Osteoblast (primary cell): ENCODE measurements around the gene RNF145. TPM values are rescaled to one million over a fixed set of nuclear protein-coding genes. Genes with fewer than 3 reads are reported as not detected.

ENCODE experiments used
- DNase-seq: peaks from one replicate; pipeline ENCODE4 v3.0.0; 2011; ENCODE audit warnings: low spot score, mixed read lengths; ENCODE audit not compliant: insufficient read length; ENCODE audit errors: missing footprints
- H2AFZ ChIP-seq: 2 replicates; pipeline ENCODE4 v1.6.0; 2011; ENCODE audit warnings: mild to moderate bottlenecking, low read length
- H3K27ac ChIP-seq: 2 replicates; pipeline ENCODE4 v1.5.1; 2011; ENCODE audit warnings: mild to moderate bottlenecking, low read depth, low read length, moderate library complexity
- H3K27me3 ChIP-seq: 2 replicates; pipeline ENCODE4 v1.6.0; 2012; ENCODE audit warnings: mild to moderate bottlenecking, control low read depth, inconsistent platforms, low read length, moderate library complexity; ENCODE audit not compliant: insufficient read depth
- H3K36me3 ChIP-seq: 2 replicates; pipeline ENCODE4 v1.5.1; 2011; ENCODE audit warnings: mild to moderate bottlenecking, low read length, control low read depth, moderate library complexity; ENCODE audit not compliant: insufficient read depth
- H3K4me1 ChIP-seq: 2 replicates; pipeline ENCODE4 v1.5.1; 2011; ENCODE audit warnings: mild to moderate bottlenecking, low read length, control low read depth, moderate library complexity; ENCODE audit not compliant: insufficient read depth
- H3K4me2 ChIP-seq: 2 replicates; pipeline ENCODE4 v1.6.0; 2011; ENCODE audit warnings: mild to moderate bottlenecking, low read length; ENCODE audit not compliant: insufficient read depth
- H3K4me3 ChIP-seq: fragments of 200-600 bp; sonication (generic); 3 replicates; pipeline ENCODE4 v1.5.1; 2012; ENCODE audit warnings: mild to moderate bottlenecking, low read length, inconsistent platforms; ENCODE audit not compliant: insufficient read depth
- H3K79me2 ChIP-seq: 2 replicates; pipeline ENCODE4 v1.6.0; 2012; ENCODE audit warnings: mild to moderate bottlenecking, low read length, control low read depth, inconsistent platforms; ENCODE audit not compliant: insufficient read depth
- H3K9me3 ChIP-seq: 2 replicates; pipeline ENCODE4 v1.5.1; 2011; ENCODE audit warnings: low read depth, low read length, control low read depth
- H4K20me1 ChIP-seq: 2 replicates; pipeline ENCODE4 v1.6.0; 2012; ENCODE audit warnings: mild to moderate bottlenecking, low read length, control low read depth; ENCODE audit not compliant: insufficient read depth
- total RNA-seq: library from RNA; depleted of rRNA; stranded (reverse); fragments of >200 nt; gene quantifications from 2 replicates; pipeline ENCODE4 v1.2.3, GENCODE V29; 2012
- TF ChIP-seq, protein P1 (sequence below): IDR thresholded peaks from 2 replicates; pipeline ENCODE4 v1.5.1; 2011; ENCODE audit warnings: mild to moderate bottlenecking, low read depth, low read length, moderate library complexity; ENCODE audit errors: extremely low read depth

The RNF145 gene
- total RNA-seq, 1 donor, result 38.4 TPM

- H3K79me2 ChIP-seq, result no peaks in the 10 kb centered on the region
- no peak overlapping the region for H3K4me2 ChIP-seq
- no peaks in the 10 kb centered on the region for H3K27me3 ChIP-seq
- DNase-seq, result no peak
- no peak overlapping the region for H3K27ac ChIP-seq
- no peaks in the 10 kb centered on the region for H3K9me3 ChIP-seq
- TF ChIP-seq, protein P1, sequence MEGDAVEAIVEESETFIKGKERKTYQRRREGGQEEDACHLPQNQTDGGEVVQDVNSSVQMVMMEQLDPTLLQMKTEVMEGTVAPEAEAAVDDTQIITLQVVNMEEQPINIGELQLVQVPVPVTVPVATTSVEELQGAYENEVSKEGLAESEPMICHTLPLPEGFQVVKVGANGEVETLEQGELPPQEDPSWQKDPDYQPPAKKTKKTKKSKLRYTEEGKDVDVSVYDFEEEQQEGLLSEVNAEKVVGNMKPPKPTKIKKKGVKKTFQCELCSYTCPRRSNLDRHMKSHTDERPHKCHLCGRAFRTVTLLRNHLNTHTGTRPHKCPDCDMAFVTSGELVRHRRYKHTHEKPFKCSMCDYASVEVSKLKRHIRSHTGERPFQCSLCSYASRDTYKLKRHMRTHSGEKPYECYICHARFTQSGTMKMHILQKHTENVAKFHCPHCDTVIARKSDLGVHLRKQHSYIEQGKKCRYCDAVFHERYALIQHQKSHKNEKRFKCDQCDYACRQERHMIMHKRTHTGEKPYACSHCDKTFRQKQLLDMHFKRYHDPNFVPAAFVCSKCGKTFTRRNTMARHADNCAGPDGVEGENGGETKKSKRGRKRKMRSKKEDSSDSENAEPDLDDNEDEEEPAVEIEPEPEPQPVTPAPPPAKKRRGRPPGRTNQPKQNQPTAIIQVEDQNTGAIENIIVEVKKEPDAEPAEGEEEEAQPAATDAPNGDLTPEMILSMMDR, result no peak
- H3K4me1 ChIP-seq, result no peaks in the 10 kb centered on the region
- no peak overlapping the region for H3K4me3 ChIP-seq
- no peaks in the 10 kb centered on the region for H4K20me1 ChIP-seq
- H2AFZ ChIP-seq, result no peak overlapping the region
- no peaks in the 10 kb centered on the region for H3K36me3 ChIP-seq
Observed at GRCh38 chr5:159227452-159227851, 18.1 kb upstream of the RNF145 start.

DNA sequence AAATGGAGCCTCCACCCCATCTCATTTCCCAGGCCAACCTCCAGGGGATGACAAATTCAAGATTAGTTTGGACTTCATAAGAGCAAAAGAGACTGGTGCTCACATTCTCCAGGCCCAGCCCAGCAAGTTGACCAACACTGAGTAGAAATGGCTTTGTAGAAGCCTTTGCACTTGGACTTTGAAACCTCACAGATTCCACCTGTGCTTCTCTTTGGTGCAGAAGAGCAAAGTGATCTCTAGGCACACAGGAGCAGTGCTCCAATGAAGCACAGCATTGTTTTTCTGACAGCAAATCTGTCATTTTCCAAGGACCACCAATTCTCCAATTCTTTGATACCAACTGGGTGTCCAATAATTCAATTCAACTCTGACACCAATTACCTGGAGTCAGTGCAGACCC is 17.1 kb upstream of the RNF145 start:
- Histone ChIP-seq H3K27me3 (no peaks in the 10 kb centered on the region), H3K79me2 (no peaks in the 10 kb centered on the region), H3K4me3 (no peak overlapping the region), H3K4me2 (no peak overlapping the region), H3K9me3 (no peaks in the 10 kb centered on the region), H3K27ac (no peak overlapping the region), H3K4me1 (no peaks in the 10 kb centered on the region), H2AFZ (no peak overlapping the region), H4K20me1 (no peaks in the 10 kb centered on the region), H3K36me3 (no peaks in the 10 kb centered on the region)
- DNase-seq, result no peak
- TF ChIP-seq, protein P1, result no peak

- Histone ChIP-seq H3K27ac (no peak overlapping the region), H3K27me3 (no peaks in the 10 kb centered on the region), H4K20me1 (no peaks in the 10 kb centered on the region), H3K9me3 (no peaks in the 10 kb centered on the region), H3K4me3 (no peak overlapping the region), H3K4me1 (no peaks in the 10 kb centered on the region), H3K36me3 (no peaks in the 10 kb centered on the region), H3K79me2 (no peaks in the 10 kb centered on the region), H3K4me2 (no peak overlapping the region), H2AFZ (no peak overlapping the region)
- no peak for DNase-seq
- TF ChIP-seq, protein P1, result no peak
Observed at GRCh38 chr5:159224471-159224870, 15.1 kb upstream of the RNF145 start.

DNA sequence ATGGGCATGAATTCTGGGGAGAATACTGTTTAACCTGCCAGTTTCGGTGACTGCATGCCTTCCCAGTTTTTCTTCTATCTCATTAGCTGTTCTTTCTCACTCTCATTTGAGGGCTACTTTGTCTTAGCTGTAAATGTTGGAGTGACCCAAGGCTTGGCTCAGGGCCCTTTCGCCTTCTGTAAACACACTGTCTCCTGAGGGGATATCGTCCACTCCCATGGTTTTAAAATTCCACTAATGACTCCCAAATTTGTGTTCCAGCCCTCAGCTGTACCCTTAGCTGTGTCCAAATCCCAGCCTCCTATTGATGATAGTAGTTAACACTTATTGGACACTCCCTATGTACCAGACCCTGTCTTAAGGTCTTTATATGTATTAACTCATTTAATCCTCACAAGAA is 14.1 kb upstream of the RNF145 start:
- Histone ChIP-seq H3K4me2 (no peak overlapping the region), H2AFZ (no peak overlapping the region), H3K27ac (no peak overlapping the region), H3K9me3 (no peaks in the 10 kb centered on the region), H3K27me3 (no peaks in the 10 kb centered on the region), H3K36me3 (no peaks in the 10 kb centered on the region), H4K20me1 (no peaks in the 10 kb centered on the region), H3K4me3 (no peak overlapping the region), H3K4me1 (no peaks in the 10 kb centered on the region), H3K79me2 (no peaks in the 10 kb centered on the region)
- TF ChIP-seq, protein P1, result no peak
- no peak for DNase-seq
